ENCODE data around the gene POLRMT. TPM values are rescaled to one million over a fixed set of nuclear protein-coding genes. Genes with fewer than 3 reads are reported as not detected.

POLRMT gene
- total RNA-seq, 1 experiment from 2014 or later = 139 TPM

DNA sequence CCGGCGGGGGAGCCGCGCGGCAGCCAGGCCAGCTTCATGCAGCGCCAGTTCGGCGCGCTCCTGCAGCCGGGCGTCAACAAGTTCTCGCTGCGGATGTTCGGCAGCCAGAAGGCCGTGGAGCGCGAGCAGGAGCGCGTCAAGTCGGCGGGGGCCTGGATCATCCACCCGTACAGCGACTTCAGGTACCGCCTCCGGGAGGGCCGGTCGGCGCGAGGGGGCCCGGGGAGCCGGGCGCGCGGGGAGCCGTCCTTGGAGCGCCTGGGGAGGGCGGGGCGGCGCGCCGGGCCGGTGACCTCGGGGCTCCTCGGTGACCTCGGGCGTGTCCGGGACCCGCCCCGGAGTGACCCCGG, 43.0 kb downstream of the POLRMT start:
- ATAC-seq (no peak; the same call in 1 of the 2 replicates), DNase-seq (ENCODE audit: low spot score) (no peak)
- no peak for TF ChIP-seq NFATC4 (CRISPR knock-in tag; IDR thresholded peaks at IDR 0.05)
- no peak for TF ChIP-seq ZNF232 (CRISPR knock-in tag; IDR thresholded peaks at IDR 0.05)
- Mint-ChIP-seq H3K27me3 (ENCODE audit: low read depth) (peaks cover 43% of the 10 kb centered on the region), H3K36me3 (no peaks in the 10 kb centered on the region), H3K4me1 (no peaks in the 10 kb centered on the region), H3K4me3 (peak overlapping the region; percentile 57), H3K27ac (no peak overlapping the region), H3K9me3 (no peaks in the 10 kb centered on the region)
- CTCF ChIA-PET = no interaction called here
- POLR2A ChIA-PET = no interaction called here

DNA sequence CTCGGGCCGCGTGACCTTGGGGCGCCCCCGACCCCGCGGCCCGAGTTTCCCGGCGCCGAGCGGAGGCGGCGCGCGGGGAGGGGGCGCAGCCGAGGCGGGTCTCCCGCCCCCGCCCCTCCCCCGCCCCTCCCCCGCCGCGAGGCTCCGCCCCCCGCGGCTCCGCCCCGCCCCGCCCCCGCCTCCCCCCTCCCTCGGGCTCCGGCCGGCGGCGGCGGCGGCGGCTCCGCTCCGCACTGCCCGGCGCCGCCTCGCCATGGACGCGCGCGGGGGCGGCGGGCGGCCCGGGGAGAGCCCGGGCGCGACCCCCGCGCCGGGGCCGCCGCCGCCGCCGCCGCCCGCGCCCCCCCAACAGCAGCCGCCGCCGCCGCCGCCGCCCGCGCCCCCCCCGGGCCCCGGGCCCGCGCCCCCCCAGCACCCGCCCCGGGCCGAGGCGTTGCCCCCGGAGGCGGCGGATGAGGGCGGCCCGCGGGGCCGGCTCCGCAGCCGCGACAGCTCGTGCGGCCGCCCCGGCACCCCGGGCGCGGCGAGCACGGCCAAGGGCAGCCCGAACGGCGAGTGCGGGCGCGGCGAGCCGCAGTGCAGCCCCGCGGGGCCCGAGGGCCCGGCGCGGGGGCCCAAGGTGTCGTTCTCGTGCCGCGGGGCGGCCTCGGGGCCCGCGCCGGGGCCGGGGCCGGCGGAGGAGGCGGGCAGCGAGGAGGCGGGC, 43.5 kb downstream of the POLRMT start, which contains the start of gene HCN2:
Gene HCN2, plus strand, starts transcription at position 189 of the 703 bp plus-strand sequence. Its CDS starts 65 bp downstream, at position 254.
- no peak for ATAC-seq
- POLR2A ChIA-PET = no interaction called here
- DNase-seq (ENCODE audit: low spot score) = no peak
- Mint-ChIP-seq H3K4me3 (peak within 1 kb of the TSS; percentile 57), H3K27me3 (ENCODE audit: low read depth) (peaks cover 43% of the 10 kb centered on the region), H3K36me3 (no peaks in the 10 kb centered on the region), H3K27ac (no peak within 1 kb of the TSS), H3K4me1 (no peaks in the 10 kb centered on the region), H3K9me3 (no peaks in the 10 kb centered on the region)
- no peak for TF ChIP-seq GRHL2 (CRISPR knock-in tag; IDR thresholded peaks at IDR 0.05; ENCODE audit: insufficient replicate concordance, severe bottlenecking)
- TF ChIP-seq, protein P1, sequence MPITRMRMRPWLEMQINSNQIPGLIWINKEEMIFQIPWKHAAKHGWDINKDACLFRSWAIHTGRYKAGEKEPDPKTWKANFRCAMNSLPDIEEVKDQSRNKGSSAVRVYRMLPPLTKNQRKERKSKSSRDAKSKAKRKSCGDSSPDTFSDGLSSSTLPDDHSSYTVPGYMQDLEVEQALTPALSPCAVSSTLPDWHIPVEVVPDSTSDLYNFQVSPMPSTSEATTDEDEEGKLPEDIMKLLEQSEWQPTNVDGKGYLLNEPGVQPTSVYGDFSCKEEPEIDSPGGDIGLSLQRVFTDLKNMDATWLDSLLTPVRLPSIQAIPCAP (CRISPR knock-in tag; IDR thresholded peaks at IDR 0.05) = no peak
- no peak for TF ChIP-seq ZNF281 (CRISPR knock-in tag; IDR thresholded peaks at IDR 0.05)
- no peak for TF ChIP-seq ZNF219 (CRISPR knock-in tag; IDR thresholded peaks at IDR 0.05; ENCODE audit: borderline replicate concordance)
- no peak for TF ChIP-seq NFYB (CRISPR knock-in tag; conservative IDR thresholded peaks at IDR 0.05; ENCODE audit: low read depth)
- TF ChIP-seq MAX (CRISPR knock-in tag; IDR thresholded peaks at IDR 0.05) = no peak
- TF ChIP-seq ZNF317 (CRISPR knock-in tag; IDR thresholded peaks at IDR 0.05; ENCODE audit: borderline replicate concordance, low read depth) = no peak
- TF ChIP-seq PRDM15 (CRISPR knock-in tag; IDR thresholded peaks at IDR 0.05) = no peak
- TF ChIP-seq SMAD4 (CRISPR knock-in tag; IDR thresholded peaks at IDR 0.05) = no peak
- CTCF ChIA-PET = no interaction called here

DNA sequence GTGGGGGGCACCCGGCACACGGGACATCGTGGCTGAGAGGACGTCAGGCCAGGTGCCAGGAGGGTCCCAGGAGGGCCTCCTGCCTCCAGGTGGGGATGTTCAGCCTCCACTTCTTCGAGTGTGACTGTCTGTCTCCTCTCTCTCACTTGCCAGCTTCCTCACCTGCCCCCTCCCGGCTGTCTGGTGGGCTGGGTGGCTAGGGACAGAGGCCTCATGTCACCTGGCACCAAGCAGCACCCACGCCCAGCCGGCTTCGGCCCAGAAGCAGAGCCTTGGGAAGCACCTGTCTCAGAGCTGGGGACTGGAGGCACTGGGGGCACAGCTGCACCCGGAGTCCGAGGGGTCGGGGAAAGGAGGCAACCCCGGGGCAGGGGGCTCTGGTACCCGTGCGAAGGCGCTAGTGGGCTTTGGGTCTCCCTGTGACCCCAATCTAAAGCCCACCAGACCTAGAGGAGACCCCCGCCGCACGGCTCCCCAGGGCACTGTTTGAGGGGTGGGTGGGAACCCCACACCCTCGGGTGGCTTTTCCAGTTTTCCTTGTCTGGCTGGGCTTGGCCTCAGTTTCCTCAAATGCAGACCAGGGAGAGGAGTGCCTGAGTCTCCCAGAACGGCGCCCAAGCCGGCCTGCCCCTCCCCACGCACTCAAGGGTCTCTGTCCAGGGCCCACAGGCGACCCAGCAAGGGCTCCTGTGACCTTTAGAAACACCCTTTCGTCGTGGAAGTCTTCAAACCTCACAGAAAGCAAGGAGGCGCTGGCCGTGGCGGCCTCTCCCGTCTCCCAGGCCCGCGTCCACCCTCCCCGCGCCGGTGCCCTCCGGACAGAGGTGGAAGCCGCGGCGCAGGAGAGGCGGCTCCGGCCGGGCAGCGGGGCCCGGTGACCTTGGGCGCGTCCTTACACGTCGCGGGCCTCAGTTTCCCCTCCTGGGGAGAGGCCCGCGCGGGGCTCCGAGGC, 44.3 kb downstream of the POLRMT start:
- DNase-seq (ENCODE audit: low spot score) = no peak
- peaks cover 43% of the 10 kb centered on the region for H3K27me3 Mint-ChIP-seq (ENCODE audit: low read depth)
- no peaks in the 10 kb centered on the region for H3K36me3 Mint-ChIP-seq
- peaks cover under 1% of the 10 kb centered on the region; the same call in 1 of the 2 replicates for H3K4me1 Mint-ChIP-seq
- no peak for ATAC-seq
- peak overlapping the region; percentile 57 for H3K4me3 Mint-ChIP-seq
- no peaks in the 10 kb centered on the region for H3K9me3 Mint-ChIP-seq
- ChIA-PET POLR2A (no interaction called here), CTCF (interaction anchor here (0.5 to 1.5 kb wide), 6 partner anchors 12 to 83 kb away, joined by 3 to 5 read pairs (median 3); no protein-coding TSS in a partner anchor)
- 0 out of 2 replicates have a peak, but pooled peaks have one; percentile 17 for TF ChIP-seq SP1 (CRISPR knock-in tag; conservative IDR thresholded peaks at IDR 0.05)
- TF ChIP-seq, protein P2, sequence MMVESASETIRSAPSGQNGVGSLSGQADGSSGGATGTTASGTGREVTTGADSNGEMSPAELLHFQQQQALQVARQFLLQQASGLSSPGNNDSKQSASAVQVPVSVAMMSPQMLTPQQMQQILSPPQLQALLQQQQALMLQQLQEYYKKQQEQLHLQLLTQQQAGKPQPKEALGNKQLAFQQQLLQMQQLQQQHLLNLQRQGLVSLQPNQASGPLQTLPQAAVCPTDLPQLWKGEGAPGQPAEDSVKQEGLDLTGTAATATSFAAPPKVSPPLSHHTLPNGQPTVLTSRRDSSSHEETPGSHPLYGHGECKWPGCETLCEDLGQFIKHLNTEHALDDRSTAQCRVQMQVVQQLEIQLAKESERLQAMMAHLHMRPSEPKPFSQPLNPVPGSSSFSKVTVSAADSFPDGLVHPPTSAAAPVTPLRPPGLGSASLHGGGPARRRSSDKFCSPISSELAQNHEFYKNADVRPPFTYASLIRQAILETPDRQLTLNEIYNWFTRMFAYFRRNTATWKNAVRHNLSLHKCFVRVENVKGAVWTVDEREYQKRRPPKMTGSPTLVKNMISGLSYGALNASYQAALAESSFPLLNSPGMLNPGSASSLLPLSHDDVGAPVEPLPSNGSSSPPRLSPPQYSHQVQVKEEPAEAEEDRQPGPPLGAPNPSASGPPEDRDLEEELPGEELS (CRISPR knock-in tag; IDR thresholded peaks at IDR 0.05) = no peak
- no peak overlapping the region for H3K27ac Mint-ChIP-seq
